ENCODE results near the gene DDX42. TPM values are rescaled to one million over a fixed set of nuclear protein-coding genes. Genes with fewer than 3 reads are reported as not detected.
A peak's percentile ranks its signal among the peaks of the same experiment; 100 is the strongest.

DDX42 gene
- polyA plus RNA-seq, 2 of the 4 experiments (the other 2 are of a cell fraction), result 124 to 262 TPM

DNA sequence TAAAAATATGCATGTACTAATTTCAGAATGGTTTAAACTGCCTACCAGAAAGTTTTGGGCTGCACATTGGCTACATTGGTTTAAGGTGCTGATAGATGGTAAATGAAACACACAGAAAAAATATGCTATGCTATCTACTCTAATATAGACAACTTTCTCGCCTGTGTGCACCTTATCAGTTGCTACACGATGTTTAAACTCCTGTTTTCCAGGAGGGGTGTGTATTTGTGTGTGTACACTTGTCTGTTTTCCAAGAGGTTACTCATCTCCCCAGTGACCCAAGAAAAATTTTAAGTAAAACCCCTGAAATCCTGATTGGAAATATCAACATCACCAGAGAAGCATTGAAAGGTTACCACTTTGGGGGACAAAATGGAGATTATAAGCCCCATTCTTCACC, 31.6 kb downstream of the DDX42 start:
- CTCF ChIA-PET, result interaction anchor here (1.6 to 2.1 kb wide), 2 partner anchors 11 to 29 kb away, joined by 5 to 10 read pairs; no protein-coding TSS in a partner anchor
- POLR2A ChIA-PET, result interaction anchor here (1.2 to 1.5 kb wide), 2 partner anchors 32 kb away, joined by 3 to 5 read pairs; partner anchors contain the start of genes CCDC47 and DDX42
- Histone ChIP-seq H3K4me3 (no peak overlapping the region), H3K4me1 (no peaks in the 10 kb centered on the region), H3K9me3 (no peaks in the 10 kb centered on the region), H3K27ac (no peak overlapping the region), H3K4me2 (no peak overlapping the region)
- DNase-seq (ENCODE audit: low read depth in 1 of 2, low spot score in 1 of 2) (no peak), ATAC-seq (no peak), FAIRE-seq (no peak)
- no peak for TF ChIP-seq RFX5 (IDR thresholded peaks at IDR 0.05)
- TF ChIP-seq, protein P1, sequence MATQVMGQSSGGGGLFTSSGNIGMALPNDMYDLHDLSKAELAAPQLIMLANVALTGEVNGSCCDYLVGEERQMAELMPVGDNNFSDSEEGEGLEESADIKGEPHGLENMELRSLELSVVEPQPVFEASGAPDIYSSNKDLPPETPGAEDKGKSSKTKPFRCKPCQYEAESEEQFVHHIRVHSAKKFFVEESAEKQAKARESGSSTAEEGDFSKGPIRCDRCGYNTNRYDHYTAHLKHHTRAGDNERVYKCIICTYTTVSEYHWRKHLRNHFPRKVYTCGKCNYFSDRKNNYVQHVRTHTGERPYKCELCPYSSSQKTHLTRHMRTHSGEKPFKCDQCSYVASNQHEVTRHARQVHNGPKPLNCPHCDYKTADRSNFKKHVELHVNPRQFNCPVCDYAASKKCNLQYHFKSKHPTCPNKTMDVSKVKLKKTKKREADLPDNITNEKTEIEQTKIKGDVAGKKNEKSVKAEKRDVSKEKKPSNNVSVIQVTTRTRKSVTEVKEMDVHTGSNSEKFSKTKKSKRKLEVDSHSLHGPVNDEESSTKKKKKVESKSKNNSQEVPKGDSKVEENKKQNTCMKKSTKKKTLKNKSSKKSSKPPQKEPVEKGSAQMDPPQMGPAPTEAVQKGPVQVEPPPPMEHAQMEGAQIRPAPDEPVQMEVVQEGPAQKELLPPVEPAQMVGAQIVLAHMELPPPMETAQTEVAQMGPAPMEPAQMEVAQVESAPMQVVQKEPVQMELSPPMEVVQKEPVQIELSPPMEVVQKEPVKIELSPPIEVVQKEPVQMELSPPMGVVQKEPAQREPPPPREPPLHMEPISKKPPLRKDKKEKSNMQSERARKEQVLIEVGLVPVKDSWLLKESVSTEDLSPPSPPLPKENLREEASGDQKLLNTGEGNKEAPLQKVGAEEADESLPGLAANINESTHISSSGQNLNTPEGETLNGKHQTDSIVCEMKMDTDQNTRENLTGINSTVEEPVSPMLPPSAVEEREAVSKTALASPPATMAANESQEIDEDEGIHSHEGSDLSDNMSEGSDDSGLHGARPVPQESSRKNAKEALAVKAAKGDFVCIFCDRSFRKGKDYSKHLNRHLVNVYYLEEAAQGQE (IDR thresholded peaks at IDR 0.05), result no peak
- 70% methylated on average over 2 of the region's 2 CpGs for WGBS (ENCODE audit: missing lambda C conversion rate)

DNA sequence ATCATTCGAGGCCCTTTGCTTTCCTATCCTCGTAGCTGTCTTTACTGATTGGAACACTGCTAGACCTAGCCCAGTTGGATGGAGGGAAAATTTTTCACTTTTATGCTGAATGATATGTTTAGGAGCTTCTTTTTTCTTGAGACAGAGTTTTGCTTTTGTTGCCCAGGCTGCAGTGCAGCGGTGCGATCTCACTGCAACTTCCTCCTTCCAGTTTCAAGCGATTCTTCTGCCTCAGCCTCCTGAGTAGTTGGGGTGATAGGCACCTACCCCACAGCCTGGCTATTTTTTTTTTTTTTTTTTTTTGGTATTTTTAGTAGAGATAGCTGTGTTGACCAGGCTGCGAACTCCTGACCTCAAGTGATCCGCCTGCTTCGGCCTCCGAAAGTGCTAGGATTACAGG, 36.0 kb downstream of the DDX42 start:
- Histone ChIP-seq H3K9me3 (no peaks in the 10 kb centered on the region), H3K4me2 (no peak overlapping the region), H3K4me3 (no peak overlapping the region), H3K4me1 (no peaks in the 10 kb centered on the region), H3K27ac (no peak overlapping the region)
- ChIA-PET CTCF (interaction anchor here (0.6 to 2.4 kb wide), 9 partner anchors 9 to 610 kb away, joined by 3 to 11 read pairs (median 5); partner anchors contain the start of gene LIMD2), POLR2A (interaction anchor here (0.5 to 2.6 kb wide), 2 partner anchors 34 to 36 kb away, joined by 3 to 8 read pairs; partner anchors contain the start of genes CCDC47 and DDX42)
- 92% methylated on average over 9 of the region's 9 CpGs for WGBS (ENCODE audit: missing lambda C conversion rate)
- no peak for ATAC-seq
- TF ChIP-seq CEBPB (IDR thresholded peaks at IDR 0.05) (no peak), RNF2 (IDR thresholded peaks at IDR 0.05; ENCODE audit: borderline replicate concordance, low read depth) (no peak), NPAS2 (CRISPR knock-in tag; IDR thresholded peaks at IDR 0.05; ENCODE audit: borderline replicate concordance) (no peak), FOXS1 (CRISPR knock-in tag; IDR thresholded peaks at IDR 0.05) (no peak), MAZ (IDR thresholded peaks at IDR 0.05; ENCODE audit: borderline replicate concordance, low read depth, low read length) (no peak), ZFP36 (IDR thresholded peaks at IDR 0.05; ENCODE audit: borderline replicate concordance, partially characterized antibody) (no peak), ZSCAN20 (CRISPR knock-in tag; IDR thresholded peaks at IDR 0.05) (no peak), EP300 (IDR thresholded peaks at IDR 0.05) (no peak), RAD21 (conservative IDR thresholded peaks at IDR 0.05 in 1 of 2, IDR thresholded peaks at IDR 0.05 in 1 of 2) (no peak), EHMT2 (IDR thresholded peaks at IDR 0.05; ENCODE audit: low read depth) (no peak)
- TF ChIP-seq, protein P2, sequence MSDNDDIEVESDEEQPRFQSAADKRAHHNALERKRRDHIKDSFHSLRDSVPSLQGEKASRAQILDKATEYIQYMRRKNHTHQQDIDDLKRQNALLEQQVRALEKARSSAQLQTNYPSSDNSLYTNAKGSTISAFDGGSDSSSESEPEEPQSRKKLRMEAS (IDR thresholded peaks at IDR 0.05), result no peak
- TF ChIP-seq, protein P1 (IDR thresholded peaks at IDR 0.05), result no peak
- no peak for DNase-seq (ENCODE audit: low read depth in 1 of 2, low spot score in 1 of 2)
- FAIRE-seq, result no peak

DNA sequence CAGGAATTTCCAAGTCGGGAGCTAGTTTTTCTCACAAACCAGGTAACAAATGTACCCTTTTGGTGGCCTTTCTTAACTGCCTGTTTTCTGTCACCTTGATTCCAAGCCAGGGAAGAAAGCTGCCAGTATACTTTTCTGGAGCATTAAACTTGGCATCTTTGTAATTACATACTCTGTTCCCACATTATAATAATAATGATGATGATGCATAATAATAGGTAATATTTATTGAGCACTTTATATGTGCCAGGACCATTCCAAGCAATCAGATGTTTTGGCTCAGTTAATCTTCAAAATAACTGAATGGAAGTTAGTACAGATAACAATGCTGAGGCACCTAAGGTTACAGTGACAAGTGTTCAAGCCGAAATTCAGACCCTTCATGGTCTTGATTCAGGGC, 42.2 kb downstream of the DDX42 start:
- ATAC-seq (no peak), DNase-seq (ENCODE audit: low read depth in 1 of 2, low spot score in 1 of 2) (no peak), FAIRE-seq (no peak)
- no peak for TF ChIP-seq HDAC2 (IDR thresholded peaks at IDR 0.05)
- TF ChIP-seq, protein P3, sequence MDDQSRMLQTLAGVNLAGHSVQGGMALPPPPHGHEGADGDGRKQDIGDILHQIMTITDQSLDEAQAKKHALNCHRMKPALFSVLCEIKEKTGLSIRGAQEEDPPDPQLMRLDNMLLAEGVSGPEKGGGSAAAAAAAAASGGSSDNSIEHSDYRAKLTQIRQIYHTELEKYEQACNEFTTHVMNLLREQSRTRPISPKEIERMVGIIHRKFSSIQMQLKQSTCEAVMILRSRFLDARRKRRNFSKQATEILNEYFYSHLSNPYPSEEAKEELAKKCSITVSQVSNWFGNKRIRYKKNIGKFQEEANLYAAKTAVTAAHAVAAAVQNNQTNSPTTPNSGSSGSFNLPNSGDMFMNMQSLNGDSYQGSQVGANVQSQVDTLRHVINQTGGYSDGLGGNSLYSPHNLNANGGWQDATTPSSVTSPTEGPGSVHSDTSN (IDR thresholded peaks at IDR 0.05), result no peak
- no peak for TF ChIP-seq NFE2L2 (conservative IDR thresholded peaks at IDR 0.05; ENCODE audit: low read length)
- TF ChIP-seq MAFK (IDR thresholded peaks at IDR 0.05; ENCODE audit: partially characterized antibody), result peak; percentile 84
- TF ChIP-seq GATA3 (IDR thresholded peaks at IDR 0.05; ENCODE audit: borderline replicate concordance), result no peak
- H3K9me3 ChIP-seq, result no peaks in the 10 kb centered on the region
- 92% methylated on average over 2 of the region's 2 CpGs for WGBS (ENCODE audit: missing lambda C conversion rate)
- no peak overlapping the region for H3K27ac ChIP-seq
- ChIA-PET POLR2A (interaction anchor here (1.0 kb wide), 2 partner anchors 11 to 43 kb away, joined by 3 read pairs; partner anchors contain the start of genes CCDC47 and PSMC5), CTCF (interaction anchor here (1.5 to 5.7 kb wide), 5 partner anchors 11 to 33 kb away, joined by 5 to 33 read pairs (median 8); partner anchors contain the start of genes FTSJ3 and PSMC5)
- H3K4me1 ChIP-seq, result peaks cover 24% of the 10 kb centered on the region
- no peak overlapping the region for H3K4me3 ChIP-seq
- H3K4me2 ChIP-seq, result no peak overlapping the region
